Measurements from ENCODE around the gene SBF2. TPM values are rescaled to one million over a fixed set of nuclear protein-coding genes. Genes with fewer than 3 reads are reported as not detected.
A peak's percentile ranks its signal among the peaks of the same experiment; 100 is the strongest.

Gene SBF2
- total and polyA plus RNA-seq, 2 of the 13 experiments (the other 11 are each of a cell fraction or from before 2014, with no cell fraction given): 24.0 to 45.8 TPM

- TF ChIP-seq AGO1 (IDR thresholded peaks at IDR 0.05; ENCODE audit: low read depth, low read length, poor library complexity, severe bottlenecking): no peak
- TF ChIP-seq ZBTB14 (CRISPR knock-in tag; IDR thresholded peaks at IDR 0.05): no peak; the same call in 1 of the 2 replicates
- peak; percentile 62 for TF ChIP-seq SMAD3 (CRISPR knock-in tag; IDR thresholded peaks at IDR 0.05)
- no peak for TF ChIP-seq DNMT1 (CRISPR knock-in tag; IDR thresholded peaks at IDR 0.05)
- no peak for TF ChIP-seq YEATS4 (CRISPR knock-in tag; IDR thresholded peaks at IDR 0.05; ENCODE audit: borderline replicate concordance)
- TF ChIP-seq NR2F1 (CRISPR knock-in tag; IDR thresholded peaks at IDR 0.05): peak; percentile 26 to 38; a peak in 1 of 4 replicates
- no peak for TF ChIP-seq TBX3 (IDR thresholded peaks at IDR 0.05; ENCODE audit: borderline replicate concordance)
- no peak for TF ChIP-seq ZC3H4 (CRISPR knock-in tag; IDR thresholded peaks at IDR 0.05; ENCODE audit: borderline replicate concordance)
- TF ChIP-seq ZNF510 (CRISPR knock-in tag; IDR thresholded peaks at IDR 0.05; ENCODE audit: low read depth): 0 out of 2 replicates have a peak, but pooled peaks have one; percentile 79
- TF ChIP-seq NFYC (CRISPR knock-in tag; IDR thresholded peaks at IDR 0.05): no peak
- TF ChIP-seq TMF1 (CRISPR knock-in tag; IDR thresholded peaks at IDR 0.05; ENCODE audit: low read depth): peak; percentile 86; the same call in 1 of the 2 replicates
- 0 out of 2 replicates have a peak, but pooled peaks have one; percentile 24 for TF ChIP-seq ZNF768 (CRISPR knock-in tag; IDR thresholded peaks at IDR 0.05)
- no peak for TF ChIP-seq LBX2 (CRISPR knock-in tag; IDR thresholded peaks at IDR 0.05; ENCODE audit: borderline replicate concordance)
- no peak; the same call in 1 of the 2 replicates for TF ChIP-seq SMYD3 (CRISPR knock-in tag; IDR thresholded peaks at IDR 0.05)
- peak; percentile 49; the same call in 1 of the 2 replicates for TF ChIP-seq PHF20 (CRISPR knock-in tag; IDR thresholded peaks at IDR 0.05)
- TF ChIP-seq ZNF337 (CRISPR knock-in tag; IDR thresholded peaks at IDR 0.05; ENCODE audit: borderline replicate concordance, low read depth): peak; percentile 72
- no peak for TF ChIP-seq PLSCR1 (CRISPR knock-in tag; IDR thresholded peaks at IDR 0.05; ENCODE audit: borderline replicate concordance)
- no peak for TF ChIP-seq ZNF367 (CRISPR knock-in tag; IDR thresholded peaks at IDR 0.05; ENCODE audit: borderline replicate concordance)
- TF ChIP-seq ATF1 (CRISPR knock-in tag; IDR thresholded peaks at IDR 0.05): no peak
Measured at GRCh38 chr11:9758637-9759518, 535.1 kb downstream of the SBF2 start (continued).
